HepG2 (cell line): ENCODE data around the gene AFF2. TPM values are rescaled to one million over a fixed set of nuclear protein-coding genes. Genes with fewer than 3 reads are reported as not detected.

Source experiments
- ATAC-seq: fragments of 200-7000 bp; cut with Tn5 transposase; 3 replicates; pipeline ENCODE4 v1.9.1; 2020; ENCODE audit warnings: mild to moderate bottlenecking, moderate library complexity
- BruUV-seq: library from RNA; stranded (reverse); fragments of 400-500 nt; replicated peaks from 2 replicates; lab custom pipeline; 2021; lab: Mats Ljungman, UMichigan
- CTCF ChIA-PET: fragments of 300-600 bp; formaldehyde crosslinking; extraction: SDS; loops from one replicate; lab custom pipeline; 2021; ENCODE audit warnings: low total read pairs, inconsistent platforms, low intra/inter-chr PET ratio; lab: Yijun Ruan, JAX
- POLR2A ChIA-PET: fragments of 350-600 bp; sonication (Branson Sonifier 250); formaldehyde crosslinking; loops from one replicate; lab custom pipeline; 2020; ENCODE audit warnings: antibody characterized with exemption, inconsistent platforms; lab: Yijun Ruan, JAX
- DNase-seq: peaks from one replicate; pipeline ENCODE4 v3.0.0-alpha.2; 2015; ENCODE audit warnings: low spot score
- FAIRE-seq: peaks from 3 replicates; lab custom pipeline; 2011; peaks lifted over from hg19 to GRCh38; lab: Jason Lieb, UNC
- H2AFZ ChIP-seq: one replicate; pipeline ENCODE4 v1.6.1; 2011; ENCODE audit warnings: low read length, inconsistent platforms
- H3K27ac ChIP-seq: fragments of 300-600 bp; 3 replicates; pipeline ENCODE4 v1.8.0; 2011; ENCODE audit warnings: mixed run types, mild to moderate bottlenecking, mixed read lengths, low read length, inconsistent platforms; ENCODE audit not compliant: insufficient read depth; ENCODE audit errors: extremely low read length
- H3K27me3 ChIP-seq, 2 experiments: fragments of 200-600 bp in 1 of 2; 2 replicates in 1 of 2; 3 replicates in 1 of 2; pipeline versions ENCODE4 v1.6.0 to v1.8.0; 2011; ENCODE audit warnings: low read length in 2 of 2, mild to moderate bottlenecking in 2 of 2, moderate library complexity in 2 of 2, inconsistent platforms in 1 of 2; ENCODE audit not compliant: insufficient read depth in 2 of 2, control insufficient read depth in 1 of 2
- H3K36me3 ChIP-seq, 2 experiments: fragments of 200-600 bp in 1 of 2; replicated peaks in 1 of 2; 2 replicates in 1 of 2; 3 replicates in 1 of 2; pipeline versions ENCODE4 v1.5.1 to v1.8.0; 2011; ENCODE audit warnings: low read length in 2 of 2, inconsistent platforms in 1 of 2; ENCODE audit not compliant: insufficient read depth in 2 of 2, control insufficient read depth in 1 of 2
- H3K4me1 ChIP-seq: 2 replicates; pipeline ENCODE4 v1.5.1; 2012; ENCODE audit warnings: low read length, inconsistent platforms; ENCODE audit not compliant: insufficient read depth
- H3K4me2 ChIP-seq: 2 replicates; pipeline ENCODE4 v1.6.0; 2011; ENCODE audit warnings: low read depth, low read length, inconsistent platforms
- H3K4me3 ChIP-seq, 3 experiments: fragments of 200-600 bp in 1 of 3; sonication (generic), shearing (Covaris generic) in 1 of 3; replicated peaks in 1 of 3; 2 replicates each; pipeline ENCODE4 v1.5.1; 2011 to 2016; ENCODE audit warnings: low read length in 3 of 3, inconsistent platforms in 2 of 3, low read depth in 2 of 3, mild to moderate bottlenecking in 2 of 3, control low read depth in 1 of 3, mixed read lengths in 1 of 3; ENCODE audit not compliant: insufficient read depth in 1 of 3
- H3K79me2 ChIP-seq: one replicate; pipeline ENCODE4 v1.6.1; 2011; ENCODE audit warnings: low read length, inconsistent platforms; ENCODE audit not compliant: insufficient read depth
- H3K9ac ChIP-seq: 2 replicates; pipeline ENCODE4 v1.6.0; 2011; ENCODE audit warnings: mild to moderate bottlenecking, low read depth, low read length, inconsistent platforms; ENCODE audit not compliant: insufficient read depth
- H3K9me3 ChIP-seq: 2 replicates; pipeline ENCODE4 v1.5.1; 2012; ENCODE audit warnings: mild to moderate bottlenecking, low read length
- H4K20me1 ChIP-seq: 2 replicates; pipeline ENCODE4 v1.6.0; 2011; ENCODE audit warnings: inconsistent platforms, mild to moderate bottlenecking, low read length, moderate library complexity; ENCODE audit not compliant: insufficient read depth
- ESRRA ChIP-seq: sonication (generic); formaldehyde crosslinking; IDR thresholded peaks from 2 replicates; pipeline ENCODE4 v1.5.1; 2020; ENCODE audit warnings: mild to moderate bottlenecking, low read depth, missing genetic modification reagents
- NR1H2 ChIP-seq: sonication (generic); formaldehyde crosslinking; IDR thresholded peaks from 2 replicates; pipeline ENCODE4 v1.8.1; 2022; ENCODE audit warnings: low read depth, missing genetic modification reagents, borderline replicate concordance
- NR2C2 ChIP-seq: sonication (generic); formaldehyde crosslinking; IDR thresholded peaks from 2 replicates; pipeline ENCODE4 v1.4.0; 2020; ENCODE audit warnings: missing genetic modification reagents, mild to moderate bottlenecking, moderate library complexity, borderline replicate concordance
- PHF21A ChIP-seq: sonication (generic); formaldehyde crosslinking; IDR thresholded peaks from 2 replicates; pipeline ENCODE4 v1.5.0; 2020; ENCODE audit warnings: mild to moderate bottlenecking, missing genetic modification reagents
- REXO4 ChIP-seq: sonication (generic); formaldehyde crosslinking; IDR thresholded peaks from 2 replicates; pipeline ENCODE4 v1.8.0; 2022; ENCODE audit warnings: missing genetic modification reagents, mild to moderate bottlenecking, borderline replicate concordance
- ZNF839 ChIP-seq: sonication (generic); formaldehyde crosslinking; IDR thresholded peaks from 2 replicates; pipeline ENCODE4 v1.4.0; 2020; ENCODE audit warnings: missing genetic modification reagents, mild to moderate bottlenecking, borderline replicate concordance
- WGBS: methylation state at CpG from one replicate; pipeline ENCODE4 v1.1.6; 2017; ENCODE audit warnings: low lambda C conversion rate; 5-methylcytosine and 5-hydroxymethylcytosine counted together
- in situ Hi-C: cut with HindIII; loops from 2 replicates; pipeline ENCODE4 v1.10.0; 2017; ENCODE audit warnings: low pct_unique_long_range_greater_than_20kb; ENCODE audit not compliant: extremely low pct_ligation_motif_present
- intact Hi-C: fragments of 100-400 bp; cut with micrococcal nuclease; formaldehyde crosslinking; loops from one replicate; pipeline ENCODE4 v1.10.0; 2022; ENCODE audit not compliant: unreplicated experiment
- polyA plus RNA-seq, 8 experiments: library from polyadenylated mRNA; depleted of rRNA in 3 of 8; stranded (reverse) in 7 of 8; unstranded in 1 of 8; fragments of >200 nt; fragmentation: Illumina TruSeq in 4 of 8; extraction: Trizol in 4 of 8; gene quantifications; 2 replicates each; pipeline versions ENCODE4 v1.2.1 to v1.2.3, GENCODE V29; 2011 to 2016; ENCODE audit warnings: low read depth in 4 of 8, missing spikeins in 1 of 8, mixed read lengths in 1 of 8; ENCODE audit not compliant: insufficient read depth in 1 of 8
- total RNA-seq, 5 experiments: library from RNA; depleted of rRNA; stranded (reverse); fragments of >200 nt; fragmentation: Illumina TruSeq; extraction: Trizol; gene quantifications; 2 replicates each; pipeline ENCODE4 v1.2.3, GENCODE V29; 2016; ENCODE audit warnings: low read depth in 1 of 5
- TF ChIP-seq, protein P1 (sequence below): sonication (generic); formaldehyde crosslinking; IDR thresholded peaks from 2 replicates; pipeline ENCODE4 v1.5.1; 2020; ENCODE audit warnings: missing genetic modification reagents, mild to moderate bottlenecking, borderline replicate concordance

AFF2 gene
- total and polyA plus RNA-seq, 2 of the 13 experiments (the other 11 are each of a cell fraction or from before 2014, with no cell fraction given) = not detected

- TF ChIP-seq, protein P1, sequence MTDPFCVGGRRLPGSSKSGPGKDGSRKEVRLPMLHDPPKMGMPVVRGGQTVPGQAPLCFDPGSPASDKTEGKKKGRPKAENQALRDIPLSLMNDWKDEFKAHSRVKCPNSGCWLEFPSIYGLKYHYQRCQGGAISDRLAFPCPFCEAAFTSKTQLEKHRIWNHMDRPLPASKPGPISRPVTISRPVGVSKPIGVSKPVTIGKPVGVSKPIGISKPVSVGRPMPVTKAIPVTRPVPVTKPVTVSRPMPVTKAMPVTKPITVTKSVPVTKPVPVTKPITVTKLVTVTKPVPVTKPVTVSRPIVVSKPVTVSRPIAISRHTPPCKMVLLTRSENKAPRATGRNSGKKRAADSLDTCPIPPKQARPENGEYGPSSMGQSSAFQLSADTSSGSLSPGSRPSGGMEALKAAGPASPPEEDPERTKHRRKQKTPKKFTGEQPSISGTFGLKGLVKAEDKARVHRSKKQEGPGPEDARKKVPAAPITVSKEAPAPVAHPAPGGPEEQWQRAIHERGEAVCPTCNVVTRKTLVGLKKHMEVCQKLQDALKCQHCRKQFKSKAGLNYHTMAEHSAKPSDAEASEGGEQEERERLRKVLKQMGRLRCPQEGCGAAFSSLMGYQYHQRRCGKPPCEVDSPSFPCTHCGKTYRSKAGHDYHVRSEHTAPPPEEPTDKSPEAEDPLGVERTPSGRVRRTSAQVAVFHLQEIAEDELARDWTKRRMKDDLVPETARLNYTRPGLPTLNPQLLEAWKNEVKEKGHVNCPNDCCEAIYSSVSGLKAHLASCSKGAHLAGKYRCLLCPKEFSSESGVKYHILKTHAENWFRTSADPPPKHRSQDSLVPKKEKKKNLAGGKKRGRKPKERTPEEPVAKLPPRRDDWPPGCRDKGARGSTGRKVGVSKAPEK (CRISPR knock-in tag) = no peak
- TF ChIP-seq NR2C2 (CRISPR knock-in tag) (no peak), NR1H2 (CRISPR knock-in tag) (no peak), ZNF839 (no peak), REXO4 (CRISPR knock-in tag) (no peak)
Measured at GRCh38 chrX:149022485-149022884, 522.1 kb downstream of the AFF2 start (continued).

- BruUV-seq = no TSS peak
- in situ Hi-C loops = no loop called here
- no peaks in the 10 kb centered on the region; the same call in 1 of the 2 replicates for H3K9me3 ChIP-seq
- TF ChIP-seq PHF21A = no peak
- TF ChIP-seq ESRRA (CRISPR knock-in tag) = no peak
- no peak overlapping the region for H3K4me2 ChIP-seq
- H3K79me2 ChIP-seq = no peaks in the 10 kb centered on the region
- ChIA-PET POLR2A (no interaction called here), CTCF (no interaction called here)
- DNase-seq (no peak), ATAC-seq (no peak), FAIRE-seq (no peak)
- WGBS = 0% methylated on average over 2 of the region's 2 CpGs
- no peak overlapping the region for H2AFZ ChIP-seq
- no peak overlapping the region for H3K9ac ChIP-seq
- intact Hi-C loops = no loop called here
- no peaks in the 10 kb centered on the region for H3K36me3 ChIP-seq
- no peak overlapping the region for H3K4me3 ChIP-seq
- H4K20me1 ChIP-seq = no peaks in the 10 kb centered on the region
- H3K27ac ChIP-seq = no peak overlapping the region
- H3K4me1 ChIP-seq = no peaks in the 10 kb centered on the region
- no peaks in the 10 kb centered on the region for H3K27me3 ChIP-seq
Measured at GRCh38 chrX:149032449-149032848, 532.0 kb downstream of the AFF2 start.
